Brain microvascular endothelial cell (primary cell): ENCODE results near the gene OVOL3.
"Not testable (repeated sequence)": the region's sequence is repeated elsewhere in the genome, so short reads cannot be mapped to it uniquely, and the experiment has no call there.

ENCODE experiments used
- DNase-seq: peaks from one replicate; pipeline ENCODE4 v3.0.0-alpha.2; 2020
- H3K27ac ChIP-seq: fragments of 250-450 bp; sonication (Bioruptor Pico); 2 replicates; pipeline ENCODE4 v1.5.1; 2020; ENCODE audit warnings: mild to moderate bottlenecking, moderate library complexity
- H3K27me3 ChIP-seq: fragments of 250-450 bp; sonication (Bioruptor Pico); replicated peaks from 2 replicates; pipeline ENCODE4 v1.5.1; 2020; ENCODE audit warnings: mild to moderate bottlenecking
- H3K36me3 ChIP-seq: fragments of 250-450 bp; sonication (Bioruptor Pico); replicated peaks from 2 replicates; pipeline ENCODE4 v1.5.1; 2020; ENCODE audit warnings: mild to moderate bottlenecking
- H3K4me3 ChIP-seq: 2 replicates; pipeline ENCODE4 v1.5.1; 2011; ENCODE audit warnings: low read depth, mild to moderate bottlenecking, control low read depth, low read length, moderate library complexity
- CTCF ChIP-seq: IDR thresholded peaks from 2 replicates; pipeline ENCODE4 v1.5.1; 2011; ENCODE audit warnings: low read depth, mild to moderate bottlenecking, moderate library complexity, low read length, control low read depth, inconsistent platforms; ENCODE audit errors: missing control alignments
- in situ Hi-C: cut with HindIII; loops from 2 replicates; pipeline ENCODE4 v1.10.0; 2017; ENCODE audit warnings: low sequenced_read_pairs, low pct_ligation_motif_present

The OVOL3 gene

GRCh38 chr19:36110487-36111199 is at the start of gene OVOL3:
TSS of gene OVOL3 (plus strand) at chr19:36111143. CDS start at chr19:36111203, 60 bp downstream.
- DNase-seq: no peak
- TF ChIP-seq CTCF: no peak
- no peaks in the 10 kb centered on the region for H3K27me3 ChIP-seq
- H3K36me3 ChIP-seq: no peaks in the 10 kb centered on the region
- H3K27ac ChIP-seq: no peak within 1 kb of the TSS
- in situ Hi-C loops: no loop called here
- H3K4me3 ChIP-seq: no peak within 1 kb of the TSS

GRCh38 chr19:36061367-36061766 is 49.6 kb upstream of the OVOL3 start:
- DNase-seq: no peak
- H3K27me3 ChIP-seq: no peaks in the 10 kb centered on the region
- H3K4me3 ChIP-seq: no peak overlapping the region
- TF ChIP-seq CTCF: no peak
- in situ Hi-C loops: no loop called here
- H3K36me3 ChIP-seq: no peaks in the 10 kb centered on the region
- H3K27ac ChIP-seq: no peak overlapping the region

GRCh38 chr19:36064826-36065225 is 46.1 kb upstream of the OVOL3 start:
- TF ChIP-seq CTCF: no peak
- H3K27ac ChIP-seq: no peak overlapping the region
- H3K36me3 ChIP-seq: no peaks in the 10 kb centered on the region
- no peak for DNase-seq
- in situ Hi-C loops: no loop called here
- no peaks in the 10 kb centered on the region for H3K27me3 ChIP-seq
- no peak overlapping the region for H3K4me3 ChIP-seq

GRCh38 chr19:36067681-36068080 is 43.3 kb upstream of the OVOL3 start:
- H3K27ac ChIP-seq: no peak overlapping the region
- in situ Hi-C loops: no loop called here
- DNase-seq: no peak
- no peak for TF ChIP-seq CTCF
- H3K27me3 ChIP-seq: no peaks in the 10 kb centered on the region
- no peak overlapping the region for H3K4me3 ChIP-seq
- no peaks in the 10 kb centered on the region for H3K36me3 ChIP-seq

- H3K4me3 ChIP-seq, H3K27me3 ChIP-seq, H3K27ac ChIP-seq, in situ Hi-C loops, H3K36me3 ChIP-seq, DNase-seq: not testable (repeated sequence)
These were observed 42.0 kb upstream of the OVOL3 start for GRCh38 chr19:36068810-36069499.

GRCh38 chr19:36072081-36072480 is 38.9 kb upstream of the OVOL3 start:
- Histone ChIP-seq H3K4me3 (no peak overlapping the region), H3K27ac (no peak overlapping the region), H3K27me3 (no peaks in the 10 kb centered on the region), H3K36me3 (no peaks in the 10 kb centered on the region)
- TF ChIP-seq CTCF: no peak
- no peak for DNase-seq
- in situ Hi-C loops: no loop called here
